Activated naive CD8-positive, alpha-beta T cell treated with anti-CD3 and anti-CD28 coated beads for 36 hours (primary cell): ENCODE results near the gene DNAH14. TPM values are rescaled to one million over a fixed set of nuclear protein-coding genes. Genes with fewer than 3 reads are reported as not detected.

Experiments used
- DNase-seq: peaks from one replicate; pipeline ENCODE4 v3.0.0; 2021
- H3K27ac Mint-ChIP-seq: one replicate; pipeline ENCODE4 v1.8.0; 2022; ENCODE audit warnings: mild to moderate bottlenecking, moderate library complexity, mixed read lengths
- H3K27me3 Mint-ChIP-seq: one replicate; pipeline ENCODE4 v1.8.0; 2022; ENCODE audit warnings: mild to moderate bottlenecking, mixed read lengths
- H3K36me3 Mint-ChIP-seq: one replicate; pipeline ENCODE4 v1.8.0; 2021; ENCODE audit warnings: mild to moderate bottlenecking, mixed read lengths
- H3K4me1 Mint-ChIP-seq: one replicate; pipeline ENCODE4 v1.8.0; 2021; ENCODE audit warnings: mixed read lengths
- H3K4me3 Mint-ChIP-seq: one replicate; pipeline ENCODE4 v1.8.0; 2022; ENCODE audit warnings: mild to moderate bottlenecking, moderate library complexity, mixed read lengths
- H3K9me3 Mint-ChIP-seq: one replicate; pipeline ENCODE4 v1.8.0; 2022; ENCODE audit warnings: mixed read lengths
- total RNA-seq, 2 experiments: library from RNA; stranded (reverse); gene quantifications; one replicate each; pipeline ENCODE4 v1.2.3, GENCODE V29; 2021

Gene DNAH14
- total RNA-seq, 2 experiments from 2014 or later = 1.0 to 1.8 TPM

DNA sequence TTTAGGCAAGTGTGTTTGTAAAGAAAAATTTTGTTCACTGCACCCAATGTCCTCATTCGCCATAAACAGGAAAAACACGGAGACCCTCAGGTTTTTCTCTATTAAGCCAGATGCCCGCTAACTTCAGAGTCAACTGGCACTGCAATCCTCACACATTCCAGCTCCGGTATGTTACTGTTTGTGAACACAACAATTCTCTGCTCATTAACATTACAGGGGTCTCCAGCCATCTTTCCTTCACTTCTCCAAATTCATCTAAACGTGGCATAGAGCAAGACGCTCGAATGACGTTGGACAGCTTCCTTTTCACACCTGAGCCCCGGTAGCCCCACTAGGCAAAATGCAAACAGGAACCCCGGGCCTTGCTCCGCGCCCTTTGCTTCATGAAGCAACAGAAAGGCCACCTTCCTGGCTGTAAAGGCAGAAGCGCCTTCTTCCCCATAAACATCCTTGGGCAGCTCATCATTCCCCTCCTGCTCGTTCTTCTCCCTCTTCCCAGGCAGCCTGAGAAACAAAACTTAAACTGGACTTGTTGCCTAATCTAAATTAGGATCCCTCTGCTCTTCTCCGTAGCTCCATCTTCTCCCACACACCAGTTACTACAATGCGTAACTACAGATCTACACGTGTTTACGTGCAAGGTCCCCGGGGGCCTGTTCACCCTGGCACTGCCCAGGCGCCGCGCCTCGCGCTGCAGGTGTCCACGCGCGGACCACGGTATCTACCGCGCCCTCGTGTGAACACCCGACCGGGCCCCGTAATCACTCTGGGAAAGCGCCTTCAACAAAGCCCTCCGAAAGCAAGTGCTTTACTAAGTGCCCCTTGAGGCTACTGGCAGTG lies 497.1 kb downstream of the DNAH14 start:
- H3K4me3 Mint-ChIP-seq = peak overlapping the region; percentile 95
- H3K4me1 Mint-ChIP-seq = peaks cover 56% of the 10 kb centered on the region
- no peaks in the 10 kb centered on the region for H3K27me3 Mint-ChIP-seq
- peaks cover 18% of the 10 kb centered on the region for H3K36me3 Mint-ChIP-seq
- peak overlapping the region; percentile 87 for H3K27ac Mint-ChIP-seq
- peak; percentile 30 for DNase-seq
- no peaks in the 10 kb centered on the region for H3K9me3 Mint-ChIP-seq

GRCh38 chr1:225427235-225428067 lies 498.0 kb downstream of the DNAH14 start, which contains the start of gene LBR:
TSS of gene LBR (minus strand) at chr1:225428038. CDS start at chr1:225424075, 3,963 bp downstream.
- Mint-ChIP-seq H3K4me1 (peaks cover 49% of the 10 kb centered on the region), H3K27me3 (no peaks in the 10 kb centered on the region), H3K9me3 (peaks cover 3% of the 10 kb centered on the region), H3K36me3 (peaks cover 12% of the 10 kb centered on the region), H3K4me3 (peak within 1 kb of the TSS; percentile 95), H3K27ac (peak within 1 kb of the TSS; percentile 90)
- no peak for DNase-seq

DNA sequence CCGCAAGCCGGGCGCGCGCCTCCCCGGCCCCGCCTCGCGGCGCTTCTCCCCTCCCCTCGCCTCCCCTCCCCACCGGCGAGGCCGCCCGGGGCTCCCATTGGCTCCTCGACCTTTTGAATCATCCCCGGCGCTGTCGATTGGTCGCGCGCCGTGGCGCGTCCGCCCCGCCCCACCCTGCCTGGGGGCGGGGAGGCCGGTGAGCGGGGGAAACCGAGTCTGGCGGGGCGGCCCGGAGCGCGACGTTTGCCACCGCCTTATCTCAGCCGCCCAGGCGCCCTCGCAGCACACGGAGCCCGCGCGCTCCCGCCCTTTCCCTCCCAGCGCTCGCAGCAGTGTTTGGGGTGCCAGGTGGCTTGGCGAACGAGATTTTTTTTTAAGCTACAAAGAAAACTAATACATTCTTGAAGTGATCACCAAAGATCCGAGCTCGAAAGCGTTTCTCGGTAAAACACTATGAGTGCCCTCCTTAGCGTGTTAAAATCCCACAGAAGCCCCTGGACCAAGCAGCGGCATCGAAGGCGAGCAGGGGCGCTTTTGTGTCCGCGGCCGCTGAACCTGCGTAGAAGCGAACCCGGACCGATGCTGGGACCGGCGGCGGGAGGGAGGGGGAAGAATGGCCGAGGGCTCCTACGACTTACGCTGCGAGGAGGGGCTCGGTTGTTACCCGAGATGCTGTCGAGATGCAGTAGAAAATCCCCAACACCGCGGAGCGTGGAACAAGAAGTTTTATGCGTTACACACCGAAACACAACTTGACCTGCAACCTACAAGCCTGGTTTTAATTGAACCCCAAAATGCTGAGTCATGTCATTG lies 498.8 kb downstream of the DNAH14 start:
- H3K36me3 Mint-ChIP-seq = peaks cover 10% of the 10 kb centered on the region
- H3K27me3 Mint-ChIP-seq = no peaks in the 10 kb centered on the region
- H3K9me3 Mint-ChIP-seq = peaks cover 3% of the 10 kb centered on the region
- peaks cover 42% of the 10 kb centered on the region for H3K4me1 Mint-ChIP-seq
- peak overlapping the region; percentile 90 for H3K27ac Mint-ChIP-seq
- H3K4me3 Mint-ChIP-seq = peak overlapping the region; percentile 81
- peak; percentile 91 for DNase-seq

- peaks cover 35% of the 10 kb centered on the region for H3K4me1 Mint-ChIP-seq
- H3K4me3 Mint-ChIP-seq = peak overlapping the region; percentile 81
- peak overlapping the region; percentile 90 for H3K27ac Mint-ChIP-seq
- peaks cover 3% of the 10 kb centered on the region for H3K9me3 Mint-ChIP-seq
- H3K36me3 Mint-ChIP-seq = peaks cover 6% of the 10 kb centered on the region
- no peak for DNase-seq
- no peaks in the 10 kb centered on the region for H3K27me3 Mint-ChIP-seq
Observed at GRCh38 chr1:225428881-225429455, 499.5 kb downstream of the DNAH14 start.

GRCh38 chr1:225430301-225430700 lies 500.8 kb downstream of the DNAH14 start:
- H3K27ac Mint-ChIP-seq = no peak overlapping the region
- H3K9me3 Mint-ChIP-seq = peaks cover 3% of the 10 kb centered on the region
- H3K27me3 Mint-ChIP-seq = no peaks in the 10 kb centered on the region
- H3K4me1 Mint-ChIP-seq = peaks cover 26% of the 10 kb centered on the region
- H3K36me3 Mint-ChIP-seq = peaks cover 6% of the 10 kb centered on the region
- DNase-seq = no peak
- H3K4me3 Mint-ChIP-seq = no peak overlapping the region

- no peak overlapping the region for H3K4me3 Mint-ChIP-seq
- no peak overlapping the region for H3K27ac Mint-ChIP-seq
- peaks cover 20% of the 10 kb centered on the region for H3K4me1 Mint-ChIP-seq
- H3K9me3 Mint-ChIP-seq = peaks cover 3% of the 10 kb centered on the region
- DNase-seq = no peak
- H3K36me3 Mint-ChIP-seq = peaks cover 6% of the 10 kb centered on the region
- H3K27me3 Mint-ChIP-seq = no peaks in the 10 kb centered on the region
Observed at GRCh38 chr1:225431081-225431863, 501.8 kb downstream of the DNAH14 start.

GRCh38 chr1:225434046-225434445 lies 504.6 kb downstream of the DNAH14 start:
- no peaks in the 10 kb centered on the region for H3K27me3 Mint-ChIP-seq
- H3K27ac Mint-ChIP-seq = no peak overlapping the region
- peaks cover 13% of the 10 kb centered on the region for H3K4me1 Mint-ChIP-seq
- H3K9me3 Mint-ChIP-seq = peaks cover 3% of the 10 kb centered on the region
- H3K36me3 Mint-ChIP-seq = no peaks in the 10 kb centered on the region
- DNase-seq = no peak
- no peak overlapping the region for H3K4me3 Mint-ChIP-seq

DNA sequence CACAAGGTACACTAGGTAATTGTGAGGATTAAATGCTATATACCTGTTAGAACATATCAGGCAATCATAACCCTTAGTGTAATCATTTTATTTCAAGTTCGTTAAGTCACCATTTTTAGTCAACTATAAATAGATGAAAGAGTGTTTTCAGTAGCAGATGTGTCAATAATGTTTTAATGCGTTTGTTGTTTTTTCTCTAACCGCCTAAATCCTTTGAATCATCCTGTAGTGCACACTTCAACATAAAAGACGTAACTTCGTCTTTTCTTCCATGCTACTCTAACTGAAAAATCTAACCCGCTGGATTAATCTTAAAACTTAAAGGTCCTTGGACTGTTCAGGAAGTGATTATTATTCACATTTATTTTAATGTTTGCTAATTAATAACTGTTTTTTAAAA lies 505.6 kb downstream of the DNAH14 start:
- no peaks in the 10 kb centered on the region for H3K27me3 Mint-ChIP-seq
- H3K9me3 Mint-ChIP-seq = peaks cover 3% of the 10 kb centered on the region
- no peak for DNase-seq
- H3K27ac Mint-ChIP-seq = no peak overlapping the region
- H3K4me1 Mint-ChIP-seq = peaks cover 7% of the 10 kb centered on the region
- no peak overlapping the region for H3K4me3 Mint-ChIP-seq
- no peaks in the 10 kb centered on the region for H3K36me3 Mint-ChIP-seq

DNA sequence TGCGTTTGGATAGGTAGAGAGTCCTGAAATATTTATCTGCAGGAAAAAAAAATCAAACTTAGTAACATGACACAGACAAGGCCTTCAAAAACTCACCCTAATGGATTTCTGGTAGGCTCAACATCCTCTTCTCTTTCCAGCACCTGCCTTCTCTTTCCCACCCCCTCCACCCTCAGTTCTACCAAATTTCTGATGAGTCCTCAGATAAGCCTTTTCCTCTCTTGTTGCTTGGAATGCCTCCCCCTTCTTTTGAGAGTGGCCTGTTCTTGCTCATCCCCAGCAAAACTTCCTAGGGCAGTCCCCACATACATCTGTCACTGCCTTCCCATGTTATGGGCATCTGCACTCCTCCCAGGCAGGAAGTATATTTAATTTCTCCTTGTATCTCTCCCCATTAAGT lies 506.0 kb downstream of the DNAH14 start:
- DNase-seq = no peak
- Mint-ChIP-seq H3K27ac (no peak overlapping the region), H3K4me3 (no peak overlapping the region), H3K4me1 (peaks cover 4% of the 10 kb centered on the region), H3K27me3 (no peaks in the 10 kb centered on the region), H3K9me3 (peaks cover 3% of the 10 kb centered on the region), H3K36me3 (no peaks in the 10 kb centered on the region)

- Mint-ChIP-seq H3K27me3 (no peaks in the 10 kb centered on the region), H3K4me3 (no peak overlapping the region), H3K9me3 (peaks cover 3% of the 10 kb centered on the region), H3K36me3 (no peaks in the 10 kb centered on the region), H3K27ac (no peak overlapping the region), H3K4me1 (peaks cover 4% of the 10 kb centered on the region)
- no peak for DNase-seq
Observed at GRCh38 chr1:225435957-225436392, 506.5 kb downstream of the DNAH14 start.

DNA sequence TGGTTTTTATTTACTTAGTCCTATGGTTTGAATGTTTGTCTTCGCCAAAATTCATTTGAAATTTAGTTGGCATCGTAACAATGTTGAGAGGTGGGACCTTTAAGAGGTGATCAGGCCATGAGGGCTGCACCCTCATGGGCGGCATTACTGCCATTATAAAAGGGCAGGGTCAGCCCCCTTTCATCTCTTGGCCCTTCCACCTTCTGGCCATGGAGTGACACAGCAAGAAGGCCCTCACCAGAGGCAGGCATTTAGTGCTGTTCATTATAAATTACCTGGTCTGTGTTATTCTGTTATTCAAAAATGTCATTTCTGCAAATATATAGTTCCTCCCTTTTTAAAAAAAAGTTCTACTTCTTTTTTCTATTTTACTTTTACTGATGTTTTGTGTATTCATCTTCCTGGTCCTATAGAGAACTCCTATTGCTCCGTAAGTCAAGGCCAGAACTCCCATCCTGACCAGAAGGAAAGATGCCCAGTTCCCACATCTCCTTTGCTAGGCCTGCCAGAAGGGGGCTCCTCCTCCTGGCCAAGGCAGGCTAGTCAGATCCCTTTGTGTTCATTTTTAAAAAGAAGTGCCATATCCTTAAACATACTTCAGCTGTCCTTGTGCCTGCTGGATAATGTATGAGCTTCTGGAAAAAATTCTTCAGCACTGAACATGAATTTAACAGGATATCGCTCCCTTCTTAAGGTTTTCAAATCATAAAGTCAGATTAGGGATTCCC lies 508.4 kb downstream of the DNAH14 start:
- H3K9me3 Mint-ChIP-seq = no peaks in the 10 kb centered on the region
- no peak overlapping the region for H3K4me3 Mint-ChIP-seq
- H3K4me1 Mint-ChIP-seq = peaks cover 21% of the 10 kb centered on the region
- H3K36me3 Mint-ChIP-seq = no peaks in the 10 kb centered on the region
- no peak overlapping the region for H3K27ac Mint-ChIP-seq
- H3K27me3 Mint-ChIP-seq = no peaks in the 10 kb centered on the region
- no peak for DNase-seq

GRCh38 chr1:225440380-225441221 lies 511.1 kb downstream of the DNAH14 start:
- Mint-ChIP-seq H3K27me3 (no peaks in the 10 kb centered on the region), H3K27ac (no peak overlapping the region), H3K36me3 (no peaks in the 10 kb centered on the region), H3K4me3 (no peak overlapping the region), H3K9me3 (no peaks in the 10 kb centered on the region), H3K4me1 (peaks cover 44% of the 10 kb centered on the region)
- DNase-seq = no peak
